ENCODE measurements around the gene AP3S2.

- TF ChIP-seq POLR2A (IDR thresholded peaks at IDR 0.05) = no peak
- no peak for TF ChIP-seq POLR2AphosphoS5 (IDR thresholded peaks at IDR 0.05; ENCODE audit: insufficient read depth in 1 of 2, low read depth in 1 of 2)
- TF ChIP-seq CTCF (IDR thresholded peaks at IDR 0.05) = no peak
Observed at GRCh38 chr15:89900849-89901248, 7.1 kb upstream of the AP3S2 start.

Measured in vagina (tissue), 2 donors.